IMR-90 (cell line): ENCODE results near the gene NPPC. TPM values are rescaled to one million over a fixed set of nuclear protein-coding genes. Genes with fewer than 3 reads are reported as not detected.

Experiments
- ATAC-seq: fragments of 200-7000 bp; cut with Tn5 transposase; 2 replicates; pipeline ENCODE4 v1.9.1; 2020; ENCODE audit warnings: low read depth, mild to moderate bottlenecking, moderate library complexity
- BruUV-seq: library from RNA; stranded (reverse); fragments of 400-500 nt; replicated peaks from 2 replicates; lab custom pipeline; 2021; lab: Mats Ljungman, UMichigan
- CTCF ChIA-PET: fragments of 300-600 bp; formaldehyde crosslinking; extraction: SDS; loops from one replicate; lab custom pipeline; 2021; ENCODE audit warnings: antibody characterized with exemption; lab: Yijun Ruan, JAX
- POLR2A ChIA-PET: fragments of 300-600 bp; sonication (Branson Sonifier 250); formaldehyde crosslinking; loops from one replicate; lab custom pipeline; 2022; ENCODE audit warnings: antibody characterized with exemption; ENCODE audit not compliant: unreplicated experiment; lab: Charles Lee
- DNase-seq: peaks from one replicate; pipeline ENCODE4 v3.0.0; 2013
- H2AFZ ChIP-seq: replicated peaks from 2 replicates; pipeline ENCODE3; 2013; ENCODE audit warnings: low read length, mild to moderate bottlenecking; ENCODE audit not compliant: poor library complexity
- H2AK5ac ChIP-seq: 2 replicates; pipeline ENCODE4 v1.6.1; 2013; ENCODE audit warnings: low read depth, low read length, inconsistent platforms
- H2AK9ac ChIP-seq: replicated peaks from 2 replicates; pipeline ENCODE3; 2013; ENCODE audit warnings: mild to moderate bottlenecking, low read depth, low read length, moderate library complexity; ENCODE audit not compliant: poor library complexity
- H2BK120ac ChIP-seq: 2 replicates; pipeline ENCODE4 v1.6.1; 2013; ENCODE audit warnings: low read depth, low read length, inconsistent platforms
- H2BK15ac ChIP-seq: 3 replicates; pipeline ENCODE4 v1.6.1; 2013; ENCODE audit warnings: low read depth, low read length, inconsistent platforms
- H2BK20ac ChIP-seq: 2 replicates; pipeline ENCODE4 v1.6.1; 2013; ENCODE audit warnings: low read depth, mild to moderate bottlenecking, inconsistent platforms, low read length, moderate library complexity
- H2BK5ac ChIP-seq: 2 replicates; pipeline ENCODE4 v1.6.1; 2013; ENCODE audit warnings: mild to moderate bottlenecking, low read depth, low read length, inconsistent platforms; ENCODE audit not compliant: poor library complexity, severe bottlenecking
- H3K14ac ChIP-seq: replicated peaks from 2 replicates; pipeline ENCODE4 v1.6.1; 2013; ENCODE audit warnings: low read depth, low read length, inconsistent platforms
- H3K18ac ChIP-seq: 2 replicates; pipeline ENCODE4 v1.6.1; 2013; ENCODE audit warnings: low read depth, low read length, control low read depth
- H3K23ac ChIP-seq: 2 replicates; pipeline ENCODE4 v1.6.1; 2013; ENCODE audit warnings: low read depth, low read length, inconsistent platforms
- H3K27ac ChIP-seq: 2 replicates; pipeline ENCODE4 v1.5.1; 2013; ENCODE audit warnings: mild to moderate bottlenecking, control low read depth, low read length; ENCODE audit not compliant: insufficient read depth
- H3K27me3 ChIP-seq: 2 replicates; pipeline ENCODE4 v1.6.1; 2013; ENCODE audit warnings: low read length; ENCODE audit not compliant: control insufficient read depth, insufficient read depth
- H3K36me3 ChIP-seq: 2 replicates; pipeline ENCODE4 v1.6.1; 2013; ENCODE audit warnings: low read length, mixed read lengths; ENCODE audit not compliant: control insufficient read depth, insufficient read depth
- H3K4ac ChIP-seq: 2 replicates; pipeline ENCODE4 v1.6.1; 2013; ENCODE audit warnings: low read depth, low read length, inconsistent platforms
- H3K4me1 ChIP-seq: 2 replicates; pipeline ENCODE4 v1.6.1; 2013; ENCODE audit warnings: low read length, mixed read lengths; ENCODE audit not compliant: control insufficient read depth, insufficient read depth
- H3K4me2 ChIP-seq: 2 replicates; pipeline ENCODE4 v1.6.1; 2013; ENCODE audit warnings: low read depth, mild to moderate bottlenecking, control low read depth, low read length, moderate library complexity
- H3K4me3 ChIP-seq: 2 replicates; pipeline ENCODE4 v1.5.1; 2013; ENCODE audit warnings: low read depth, mild to moderate bottlenecking, control low read depth, low read length, moderate library complexity; ENCODE audit not compliant: insufficient read depth
- H3K56ac ChIP-seq: 2 replicates; pipeline ENCODE4 v1.6.1; 2013; ENCODE audit warnings: low read length, inconsistent platforms; ENCODE audit not compliant: insufficient read depth; ENCODE audit errors: extremely low read depth
- H3K79me1 ChIP-seq, 2 experiments: 2 replicates each; pipeline ENCODE4 v1.6.1; 2013; ENCODE audit warnings: low read length in 2 of 2, inconsistent platforms in 1 of 2, low read depth in 1 of 2
- H3K9ac ChIP-seq: 2 replicates; pipeline ENCODE4 v1.6.1; 2013; ENCODE audit warnings: low read depth, low read length, control low read depth
- H3K9me1 ChIP-seq: 2 replicates; pipeline ENCODE4 v1.6.1; 2013; ENCODE audit warnings: low read length, inconsistent platforms; ENCODE audit not compliant: insufficient read depth
- H3K9me3 ChIP-seq: 2 replicates; pipeline ENCODE4 v1.6.1; 2013; ENCODE audit warnings: low read length; ENCODE audit not compliant: control insufficient read depth, insufficient read depth
- H4K20me1 ChIP-seq: 2 replicates; pipeline ENCODE4 v1.6.1; 2013; ENCODE audit warnings: low read length, inconsistent platforms; ENCODE audit not compliant: insufficient read depth
- H4K5ac ChIP-seq: 2 replicates; pipeline ENCODE4 v1.6.1; 2013; ENCODE audit warnings: mild to moderate bottlenecking, low read depth, low read length, control low read depth
- H4K8ac ChIP-seq, 2 experiments: 2 replicates each; pipeline ENCODE4 v1.6.1; 2013; ENCODE audit warnings: low read depth in 2 of 2, low read length in 2 of 2, control low read depth in 1 of 2, inconsistent platforms in 1 of 2
- H4K91ac ChIP-seq: 2 replicates; pipeline ENCODE4 v1.6.1; 2013; ENCODE audit warnings: low read depth, low read length, inconsistent platforms; ENCODE audit not compliant: insufficient read depth
- MXI1 ChIP-seq: IDR thresholded peaks from 2 replicates; pipeline ENCODE4 v1.6.1; 2012; ENCODE audit warnings: low read depth, mild to moderate bottlenecking, low read length, moderate library complexity, borderline replicate concordance
- NFE2L2 ChIP-seq: fragments of 150-350 bp; IDR thresholded peaks from 2 replicates; pipeline ENCODE4 v1.6.1; 2016; ENCODE audit warnings: low read depth, mild to moderate bottlenecking, low read length
- SMC3 ChIP-seq: fragments of 150-350 bp; IDR thresholded peaks from 2 replicates; pipeline ENCODE4 v1.6.1; 2016; ENCODE audit warnings: low read depth, mild to moderate bottlenecking, antibody characterized with exemption, low read length, moderate library complexity
- WGBS, 2 experiments: methylation state at CpG; one replicate each; pipeline versions ENCODE4 v1.1.5 to v1.1.7; 2013; ENCODE audit warnings: missing lambda C conversion rate in 2 of 2; ENCODE audit not compliant: insufficient read length in 1 of 2; ENCODE audit errors: extremely low coverage in 2 of 2; 5-methylcytosine and 5-hydroxymethylcytosine counted together
- dilution Hi-C: fragments of 300-500 bp; cut with HindIII; formaldehyde crosslinking; loops from one replicate; pipeline ENCODE4 v1.14.3; 2018; ENCODE audit warnings: low sequenced_read_pairs; ENCODE audit not compliant: unreplicated experiment
- in situ Hi-C: fragments of 300-500 bp; cut with MboI; formaldehyde crosslinking; loops from 3 replicates; pipeline ENCODE4 v1.14.3; 2019; ENCODE audit warnings: low sequenced_read_pairs, inconsistent platforms, mixed read lengths
- intact Hi-C: fragments of 100-400 bp; cut with micrococcal nuclease; formaldehyde crosslinking; loops from 2 replicates; pipeline ENCODE4 v1.10.0; 2022
- polyA plus RNA-seq, 3 experiments: library from polyadenylated mRNA; depleted of rRNA; stranded (reverse); fragments of >200 nt; gene quantifications; 2 replicates each; pipeline ENCODE4 v1.2.3, GENCODE V29; 2012; ENCODE audit warnings: low replicate concordance in 1 of 3
- total RNA-seq: library from RNA; depleted of rRNA; stranded (reverse); fragments of >200 nt; gene quantifications from 2 replicates; pipeline ENCODE4 v1.2.3, GENCODE V29; 2012
- TF ChIP-seq, protein P1 (sequence below): conservative IDR thresholded peaks from 2 replicates; pipeline ENCODE4 v1.5.1; 2012; ENCODE audit warnings: mild to moderate bottlenecking, low read depth, low read length, improper control_type of control experiment
- TF ChIP-seq, protein P2 (sequence below): fragments of 150-350 bp; IDR thresholded peaks from 2 replicates; pipeline ENCODE4 v1.6.1; 2017; ENCODE audit warnings: mild to moderate bottlenecking, antibody characterized with exemption, low read length, low read depth

NPPC gene
- total and polyA plus RNA-seq, 2 of the 4 experiments (the other 2 are of a cell fraction), result 0.22 to 0.36 TPM

DNA sequence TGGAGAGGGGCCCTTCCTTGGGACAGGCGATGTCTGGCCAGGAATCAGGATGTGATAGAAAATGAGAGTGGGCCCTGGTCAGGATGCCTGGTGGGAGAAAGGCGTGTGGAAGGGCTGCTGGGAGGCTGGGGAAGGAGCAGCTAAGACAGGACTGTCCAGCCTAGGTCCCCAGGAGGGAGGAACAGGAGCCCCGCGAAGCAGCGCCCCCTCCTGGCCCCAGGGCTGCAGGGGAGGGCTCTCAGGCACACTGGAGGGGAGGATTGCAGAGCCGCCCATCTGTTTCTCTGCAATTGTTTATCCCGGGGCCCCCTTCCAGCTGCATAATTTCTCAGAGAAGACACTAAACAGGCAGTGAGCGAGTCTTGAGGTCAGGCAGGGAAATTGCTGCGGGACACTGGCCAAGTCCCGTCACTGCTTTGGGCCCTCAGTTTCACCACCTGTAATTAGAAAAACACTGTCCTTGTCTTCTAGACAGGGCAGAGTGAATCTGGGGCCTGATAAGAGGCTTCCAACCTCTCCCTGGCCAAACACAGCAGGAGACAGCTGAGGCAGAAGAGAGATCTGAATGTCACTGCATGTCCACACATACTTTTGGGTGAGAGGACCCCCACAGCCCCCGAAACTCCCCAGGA is 3.9 kb upstream of the NPPC start:
- Histone ChIP-seq H2AK9ac (no peak overlapping the region), H3K4me1 (peaks cover 5% of the 10 kb centered on the region), H4K5ac (no peak overlapping the region), H2BK5ac (no peak overlapping the region), H2AFZ (no peak overlapping the region), H3K9ac (no peak overlapping the region), H3K27ac (no peak overlapping the region), H2AK5ac (no peak overlapping the region), H4K20me1 (0 out of 2 replicates have a peak, but pooled peaks cover 3% of the 10 kb centered on the region), H3K36me3 (no peaks in the 10 kb centered on the region), H3K18ac (no peak overlapping the region), H3K56ac (no peak overlapping the region), H3K27me3 (peaks cover 79% of the 10 kb centered on the region), H4K8ac (no peak overlapping the region), H3K9me1 (no peaks in the 10 kb centered on the region), H2BK120ac (no peak overlapping the region), H3K79me1 (no peaks in the 10 kb centered on the region), H3K4ac (no peak overlapping the region), H3K23ac (no peak overlapping the region), H3K9me3 (no peaks in the 10 kb centered on the region), H3K14ac (no peak overlapping the region), H2BK20ac (no peak overlapping the region), H2BK15ac (no peak overlapping the region), H4K91ac (no peak overlapping the region), H3K4me3 (no peak overlapping the region), H3K4me2 (no peak overlapping the region)
- ChIA-PET POLR2A (no interaction called here), CTCF (interaction anchor here (0.5 to 0.7 kb wide), 2 partner anchors 212 to 868 kb away, joined by 3 to 4 read pairs; no protein-coding TSS in a partner anchor)
- DNase-seq (peak; percentile 8), ATAC-seq (no peak)
- in situ Hi-C loops, result loop anchor here (5.0 kb wide), 1 partner anchor 197 kb away; no protein-coding TSS in a partner anchor
- intact Hi-C loops, result no loop called here
- dilution Hi-C loops, result no loop called here
- WGBS, 2 experiments, result 28% methylated on average over 5 of the region's 11 CpGs; no CpG with 5 or more reads in 1 of the 2 experiments
- no TSS peak for BruUV-seq
- no peak for TF ChIP-seq NFE2L2
- TF ChIP-seq MXI1, result no peak
- TF ChIP-seq, protein P1, sequence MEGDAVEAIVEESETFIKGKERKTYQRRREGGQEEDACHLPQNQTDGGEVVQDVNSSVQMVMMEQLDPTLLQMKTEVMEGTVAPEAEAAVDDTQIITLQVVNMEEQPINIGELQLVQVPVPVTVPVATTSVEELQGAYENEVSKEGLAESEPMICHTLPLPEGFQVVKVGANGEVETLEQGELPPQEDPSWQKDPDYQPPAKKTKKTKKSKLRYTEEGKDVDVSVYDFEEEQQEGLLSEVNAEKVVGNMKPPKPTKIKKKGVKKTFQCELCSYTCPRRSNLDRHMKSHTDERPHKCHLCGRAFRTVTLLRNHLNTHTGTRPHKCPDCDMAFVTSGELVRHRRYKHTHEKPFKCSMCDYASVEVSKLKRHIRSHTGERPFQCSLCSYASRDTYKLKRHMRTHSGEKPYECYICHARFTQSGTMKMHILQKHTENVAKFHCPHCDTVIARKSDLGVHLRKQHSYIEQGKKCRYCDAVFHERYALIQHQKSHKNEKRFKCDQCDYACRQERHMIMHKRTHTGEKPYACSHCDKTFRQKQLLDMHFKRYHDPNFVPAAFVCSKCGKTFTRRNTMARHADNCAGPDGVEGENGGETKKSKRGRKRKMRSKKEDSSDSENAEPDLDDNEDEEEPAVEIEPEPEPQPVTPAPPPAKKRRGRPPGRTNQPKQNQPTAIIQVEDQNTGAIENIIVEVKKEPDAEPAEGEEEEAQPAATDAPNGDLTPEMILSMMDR, result peak; percentile 27; the same call in 1 of the 2 replicates
- TF ChIP-seq SMC3, result no peak
- TF ChIP-seq, protein P2, sequence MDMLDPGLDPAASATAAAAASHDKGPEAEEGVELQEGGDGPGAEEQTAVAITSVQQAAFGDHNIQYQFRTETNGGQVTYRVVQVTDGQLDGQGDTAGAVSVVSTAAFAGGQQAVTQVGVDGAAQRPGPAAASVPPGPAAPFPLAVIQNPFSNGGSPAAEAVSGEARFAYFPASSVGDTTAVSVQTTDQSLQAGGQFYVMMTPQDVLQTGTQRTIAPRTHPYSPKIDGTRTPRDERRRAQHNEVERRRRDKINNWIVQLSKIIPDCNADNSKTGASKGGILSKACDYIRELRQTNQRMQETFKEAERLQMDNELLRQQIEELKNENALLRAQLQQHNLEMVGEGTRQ, result no peak
